ENCODE results near the gene ODAD4. TPM values are rescaled to one million over a fixed set of nuclear protein-coding genes. Genes with fewer than 3 reads are reported as not detected.

Gene ODAD4
- total and polyA plus RNA-seq, 2 of the 8 experiments (the other 6 are each of a cell fraction or from before 2014, with no cell fraction given) = 0.48 to 1.3 TPM

GRCh38 chr17:41918314-41919164 is 11.9 kb upstream of the ODAD4 start, which contains the start of gene ACLY:
ACLY (minus strand) TSS chr17:41918951; CDS start chr17:41913873, 5,078 bp downstream.
- Histone ChIP-seq H3K18ac (ENCODE audit: extremely low read depth, low read length) (peak within 1 kb of the TSS; percentile 96), H3K9me3 (ENCODE audit: insufficient read depth in 2 of 2, low read depth in 1 of 2, low read length in 1 of 2) (no peaks in the 10 kb centered on the region), H4K20me1 (replicated peaks in 1 of 2; ENCODE audit: control insufficient read depth in 1 of 2, insufficient read depth in 2 of 2, low read length in 2 of 2) (peaks cover 19 to 36% of the 10 kb centered on the region in 2 experiments), H2AK5ac (ENCODE audit: low read depth, low read length) (peak within 1 kb of the TSS; percentile 84; the same call in 1 of the 2 replicates), H4K8ac (ENCODE audit: extremely low read depth, insufficient read depth, low read length) (peak within 1 kb of the TSS; percentile 94), H4K5ac (ENCODE audit: insufficient read length, low read depth, low read length) (peak within 1 kb of the TSS; percentile 99), H3K79me1 (ENCODE audit: low read depth, low read length) (peaks cover 10% of the 10 kb centered on the region), H2BK5ac (ENCODE audit: low read depth, low read length) (peak within 1 kb of the TSS; percentile 98), H3K4me2 (ENCODE audit: insufficient read depth in 1 of 2, low read depth in 2 of 2, low read length in 2 of 2) (peak within 1 kb of the TSS; percentile 97 to 98), H3K27ac (ENCODE audit: low read depth, low read length) (peak within 1 kb of the TSS; percentile 85), H2BK12ac (ENCODE audit: low read depth, low read length) (peak within 1 kb of the TSS; percentile 91), H3K56ac (replicated peaks; ENCODE audit: insufficient read length, low read depth, low read length) (peak within 1 kb of the TSS; percentile 96), H2BK15ac (ENCODE audit: low read length) (peak within 1 kb of the TSS; percentile 95; the same call in 1 of the 2 replicates), H3K9ac (replicated peaks in 1 of 4; ENCODE audit: extremely low read depth in 1 of 4, low read depth in 3 of 4, low read length in 3 of 4) (peak within 1 kb of the TSS; percentile 79 to 93 (median 92)), H3K27me3 (replicated peaks in 1 of 4; ENCODE audit: control insufficient read depth in 3 of 4, extremely low read depth in 1 of 4, insufficient read depth in 3 of 4, low read length in 3 of 4) (no peaks in the 10 kb centered on the region), H4K91ac (replicated peaks; ENCODE audit: insufficient read length, low read length) (peak within 1 kb of the TSS; percentile 99), H3K4me1 (replicated peaks in 1 of 4; ENCODE audit: control insufficient read depth in 3 of 4, insufficient read depth in 4 of 4, low read length in 3 of 4) (peaks cover 13 to 31% (median 24%) of the 10 kb centered on the region in 4 experiments), H2BK20ac (ENCODE audit: low read length) (peak within 1 kb of the TSS; percentile 91), H2AFZ (ENCODE audit: low read length) (peak within 1 kb of the TSS; percentile 68), H3K14ac (ENCODE audit: insufficient read length) (peak within 1 kb of the TSS; percentile 11), H3K23ac (ENCODE audit: insufficient read length) (no peak within 1 kb of the TSS), H3K4ac (replicated peaks; ENCODE audit: insufficient read length, low read depth, low read length) (peak within 1 kb of the TSS; percentile 94), H3K23me2 (ENCODE audit: low read depth, low read length) (peaks cover 14% of the 10 kb centered on the region), H3K79me2 (ENCODE audit: control insufficient read depth in 1 of 2, insufficient read depth in 2 of 2, low read length in 2 of 2) (peaks cover 24 to 51% of the 10 kb centered on the region in 2 experiments), H2BK120ac (replicated peaks; ENCODE audit: low read depth, low read length) (peak within 1 kb of the TSS; percentile 58), H3K36me3 (ENCODE audit: control insufficient read depth in 2 of 4, insufficient read depth in 4 of 4, low read length in 3 of 4) (peaks cover 0 to 2% (median 2%) of the 10 kb centered on the region in 4 experiments; a peak in 4 of 8 replicates), H3K4me3 (ENCODE audit: extremely low read depth in 1 of 4, insufficient read depth in 2 of 4, low read depth in 3 of 4, low read length in 4 of 4) (peak within 1 kb of the TSS; percentile 74 to 99 (median 93))
- FAIRE-seq (no peak), DNase-seq (ENCODE audit: low read depth in 1 of 2, low spot score in 2 of 2) (peak; percentile 94 to 98)
- WGBS, 2 experiments (ENCODE audit: extremely low coverage in 1 of 2, insufficient coverage in 1 of 2, insufficient read length in 1 of 2, insufficient replicate concordance in 2 of 2, low coverage in 1 of 2, low lambda C conversion rate in 2 of 2, missing lambda C conversion rate in 1 of 2) = 2% methylated on average over 62 of the region's 80 CpGs; no CpG with 5 or more reads in 1 of the 2 experiments
- ChIA-PET POLR2A (ENCODE audit: partially characterized antibody) (interaction anchor here (0.7 to 8.2 kb wide), 35 partner anchors 9 to 262 kb away, joined by 3 to 67 read pairs (median 4); partner anchors contain the start of genes CNP, DNAJC7, EIF1 and FKBP10), CTCF (ENCODE audit: partially characterized antibody) (interaction anchor here (1.0 to 16.0 kb wide), 6 partner anchors 11 to 197 kb away, joined by 3 to 205 read pairs (median 4); partner anchors contain the start of gene CNP)
- TF ChIP-seq PHF8 (conservative IDR thresholded peaks at IDR 0.05; ENCODE audit: low read depth, low read length) = peak; percentile 88
- TF ChIP-seq CTBP2 (IDR thresholded peaks at IDR 0.05; ENCODE audit: borderline replicate concordance, insufficient read depth, insufficient read length, low read length) = no peak
- no peak for TF ChIP-seq KDM5A (IDR thresholded peaks at IDR 0.05; ENCODE audit: low read length)
- no peak for TF ChIP-seq ZNF274 (IDR thresholded peaks at IDR 0.05; ENCODE audit: borderline replicate concordance, extremely low read depth, low read length)
- TF ChIP-seq SP4 (IDR thresholded peaks at IDR 0.05; ENCODE audit: low read length) = peak; percentile 87
- no peak for TF ChIP-seq BACH1 (IDR thresholded peaks at IDR 0.05; ENCODE audit: low read length)
- TF ChIP-seq SRF (IDR thresholded peaks at IDR 0.05; ENCODE audit: low read depth, low read length) = no peak
- no peak for TF ChIP-seq FOSL1 (IDR thresholded peaks at IDR 0.05; ENCODE audit: insufficient read depth, low read depth, low read length)
- TF ChIP-seq TEAD4 (IDR thresholded peaks at IDR 0.05; ENCODE audit: low read depth, low read length) = no peak
- no peak for TF ChIP-seq CBX5 (IDR thresholded peaks at IDR 0.05; ENCODE audit: low read depth, low read length)

Measured in H1 (cell line).